Neutrophil (primary cell): ENCODE results near the gene MRPL14.

Experiments
- H3K27ac ChIP-seq: fragments of 200-600 bp; sonication (generic); 2 replicates; pipeline ENCODE4 v1.5.1; 2016; ENCODE audit warnings: mild to moderate bottlenecking, moderate library complexity
- H3K27me3 ChIP-seq: fragments of 200-600 bp; sonication (generic); 2 replicates; pipeline ENCODE4 v1.6.0; 2016; ENCODE audit warnings: mild to moderate bottlenecking
- H3K36me3 ChIP-seq: fragments of 200-600 bp; sonication (generic); 2 replicates; pipeline ENCODE4 v1.5.1; 2017
- H3K4me1 ChIP-seq, 2 experiments: fragments of 200-600 bp in 1 of 2; sonication (generic) in 1 of 2; 1 replicate in 1 of 2; 2 replicates in 1 of 2; pipeline versions ENCODE4 v1.5.1 to v1.6.1; 2013 to 2016; ENCODE audit warnings: low read depth in 1 of 2, low read length in 1 of 2, mild to moderate bottlenecking in 1 of 2, moderate library complexity in 1 of 2; ENCODE audit not compliant: control insufficient read depth in 1 of 2, insufficient read depth in 1 of 2
- H3K4me3 ChIP-seq, 2 experiments: fragments of 200-600 bp in 1 of 2; sonication (generic) in 1 of 2; 1 replicate in 1 of 2; 2 replicates in 1 of 2; pipeline ENCODE4 v1.5.1; 2013 to 2016; ENCODE audit warnings: low read depth in 1 of 2, low read length in 1 of 2, mild to moderate bottlenecking in 1 of 2, moderate library complexity in 1 of 2
- H3K9me3 ChIP-seq: fragments of 200-600 bp; sonication (generic); 2 replicates; pipeline ENCODE4 v1.5.1; 2016
- CTCF ChIP-seq: fragments of 200-600 bp; sonication (generic); IDR thresholded peaks from 2 replicates; pipeline ENCODE4 v1.5.1; 2016; ENCODE audit warnings: antibody characterized with exemption

The MRPL14 gene

GRCh38 chr6:44107017-44107416 is 20.2 kb downstream of the MRPL14 start:
- Histone ChIP-seq H3K4me3 (no peak overlapping the region), H3K4me1 (peaks cover 0 to 8% of the 10 kb centered on the region in 2 experiments), H3K27ac (no peak overlapping the region), H3K36me3 (peaks cover 21% of the 10 kb centered on the region), H3K9me3 (no peaks in the 10 kb centered on the region), H3K27me3 (no peaks in the 10 kb centered on the region)
- no peak for TF ChIP-seq CTCF

GRCh38 chr6:44105993-44106740 is 21.1 kb downstream of the MRPL14 start:
- Histone ChIP-seq H3K4me1 (peaks cover 7 to 13% of the 10 kb centered on the region in 2 experiments), H3K9me3 (no peaks in the 10 kb centered on the region), H3K27ac (no peak overlapping the region), H3K36me3 (peaks cover 14% of the 10 kb centered on the region), H3K27me3 (no peaks in the 10 kb centered on the region), H3K4me3 (no peak overlapping the region)
- no peak for TF ChIP-seq CTCF

- Histone ChIP-seq H3K36me3 (peaks cover 5% of the 10 kb centered on the region), H3K9me3 (no peaks in the 10 kb centered on the region), H3K4me1 (peaks cover 8 to 13% of the 10 kb centered on the region in 2 experiments), H3K27me3 (no peaks in the 10 kb centered on the region), H3K27ac (no peak overlapping the region), H3K4me3 (no peak overlapping the region)
- no peak for TF ChIP-seq CTCF
Measured at GRCh38 chr6:44105146-44105545, 22.1 kb downstream of the MRPL14 start.

GRCh38 chr6:44104481-44105021 is 22.7 kb downstream of the MRPL14 start:
- H3K27ac ChIP-seq = peak overlapping the region; percentile 38
- H3K9me3 ChIP-seq = no peaks in the 10 kb centered on the region
- peaks cover 3% of the 10 kb centered on the region for H3K36me3 ChIP-seq
- H3K27me3 ChIP-seq = no peaks in the 10 kb centered on the region
- TF ChIP-seq CTCF = no peak
- no peak overlapping the region for H3K4me3 ChIP-seq
- peaks cover 8 to 13% of the 10 kb centered on the region in 2 experiments for H3K4me1 ChIP-seq

GRCh38 chr6:44102527-44102926 is 24.7 kb downstream of the MRPL14 start:
- H3K4me3 ChIP-seq = no peak overlapping the region
- no peak for TF ChIP-seq CTCF
- peaks cover 8 to 13% of the 10 kb centered on the region in 2 experiments for H3K4me1 ChIP-seq
- H3K9me3 ChIP-seq = no peaks in the 10 kb centered on the region
- H3K36me3 ChIP-seq = no peaks in the 10 kb centered on the region
- H3K27me3 ChIP-seq = no peaks in the 10 kb centered on the region
- H3K27ac ChIP-seq = no peak overlapping the region
